Small intestine (tissue), 4 donors: ENCODE measurements around the gene OSBPL1A. TPM values are rescaled to one million over a fixed set of nuclear protein-coding genes. Genes with fewer than 3 reads are reported as not detected.

ENCODE experiments used
- polyA plus RNA-seq, 4 donors: library from polyadenylated mRNA; stranded (reverse) in 3 of 4; unstranded in 1 of 4; fragments of 200-250 nt in 3 of 4; fragments of 120-200 nt in 1 of 4; gene quantifications; one replicate each; pipeline versions ENCODE4 v1.2.1 to v1.2.3, GENCODE V29; 2013
- donor health status: healthy with polysubstance abuse.
- donor health status: Bipolar disorder and iron deficiency.
- donor health status: healthy.

The OSBPL1A gene
- polyA plus RNA-seq, 4 donors = 23.5 to 36.7 (median 34.7) TPM

Other genes with a start within 250 kb of the OSBPL1A start
- gene IMPACT, start 28.8 kb upstream of the OSBPL1A start, polyA plus RNA-seq = 10 to 100 TPM; 11.9 to 35.0 (median 14.3) TPM
- gene HRH4, start 62.8 kb upstream of the OSBPL1A start, polyA plus RNA-seq = under 1 TPM in 1 of 4 donors, not detected in 3; 0.03 TPM